Omental fat pad (tissue), 4 donors: ENCODE data around the gene MAPT. TPM values are rescaled to one million over a fixed set of nuclear protein-coding genes. Genes with fewer than 3 reads are reported as not detected.

Experiments
- ATAC-seq: fragments of 150-250 bp; one replicate; pipeline ENCODE4 v1.9.1; 2016; ENCODE audit warnings: mild to moderate bottlenecking, moderate library complexity; ENCODE audit not compliant: low FRiP score
- DNase-seq: peaks from one replicate; pipeline ENCODE4 v3.0.0-alpha.2; 2019; ENCODE audit warnings: low spot score
- CTCF ChIP-seq, 3 donors: fragments of 450-650 bp; IDR thresholded peaks; one replicate each; pipeline ENCODE4 v1.5.1; 2016 to 2017; ENCODE audit warnings: antibody characterized with exemption in 3 of 3, mild to moderate bottlenecking in 3 of 3, moderate library complexity in 2 of 3
- total RNA-seq, 4 donors: library from RNA; depleted of rRNA; stranded (reverse); fragments of >200 nt; gene quantifications; one replicate each; pipeline ENCODE4 v1.1.0, GENCODE V29; 2016

The MAPT gene
- total RNA-seq, result 10 to 100 TPM in 1 of 4 donors, 1 to 10 TPM in 3; 4.3 to 18.2 (median 6.4) TPM

- ATAC-seq, result peak; percentile 99
- peak; percentile 40 for DNase-seq
- peak in 1 of 3 donors; percentile 72 for TF ChIP-seq CTCF (IDR thresholded peaks at IDR 0.05)
Observed at GRCh38 chr17:45894022-45894784, at the start of gene MAPT. MAPT (plus strand) TSS chr17:45894554; CDS start chr17:45962338, 67,784 bp downstream.

- no peak for ATAC-seq
- DNase-seq, result no peak
- no peak for TF ChIP-seq CTCF (IDR thresholded peaks at IDR 0.05)
Observed at GRCh38 chr17:45844695-45845375, 49.5 kb upstream of the MAPT start, which contains the start of gene SPPL2C. SPPL2C (plus strand) TSS chr17:45844881; CDS start chr17:45844907, 26 bp downstream.

- ATAC-seq (no peak), DNase-seq (no peak)
- TF ChIP-seq CTCF (IDR thresholded peaks at IDR 0.05), result no peak
Observed at GRCh38 chr17:45845376-45846185, 48.8 kb upstream of the MAPT start.

- TF ChIP-seq CTCF (IDR thresholded peaks at IDR 0.05), result no peak
- DNase-seq, result no peak
Observed at GRCh38 chr17:45846223-45846622, 48.1 kb upstream of the MAPT start.

GRCh38 chr17:45846646-45847045 lies 47.7 kb upstream of the MAPT start:
- DNase-seq (no peak), ATAC-seq (no peak)
- TF ChIP-seq CTCF (IDR thresholded peaks at IDR 0.05), result no peak

More at GRCh38 chr17:45846223-45846622, 48.1 kb upstream of the MAPT start:
- no peak for ATAC-seq

GRCh38 chr17:45847101-45847500 lies 47.3 kb upstream of the MAPT start:
- DNase-seq, result no peak
- ATAC-seq, result no peak
- TF ChIP-seq CTCF (IDR thresholded peaks at IDR 0.05), result no peak
